Middle frontal gyrus (tissue), 1 donor: ENCODE results near the gene ABCD1.
A peak's percentile ranks its signal among the peaks of the same experiment; 100 is the strongest.

ENCODE experiments used
- DNase-seq: peaks from one replicate; pipeline ENCODE4 v3.0.0-alpha.2; 2015; ENCODE audit warnings: low spot score; ENCODE audit errors: extremely low spot score

The ABCD1 gene

DNA sequence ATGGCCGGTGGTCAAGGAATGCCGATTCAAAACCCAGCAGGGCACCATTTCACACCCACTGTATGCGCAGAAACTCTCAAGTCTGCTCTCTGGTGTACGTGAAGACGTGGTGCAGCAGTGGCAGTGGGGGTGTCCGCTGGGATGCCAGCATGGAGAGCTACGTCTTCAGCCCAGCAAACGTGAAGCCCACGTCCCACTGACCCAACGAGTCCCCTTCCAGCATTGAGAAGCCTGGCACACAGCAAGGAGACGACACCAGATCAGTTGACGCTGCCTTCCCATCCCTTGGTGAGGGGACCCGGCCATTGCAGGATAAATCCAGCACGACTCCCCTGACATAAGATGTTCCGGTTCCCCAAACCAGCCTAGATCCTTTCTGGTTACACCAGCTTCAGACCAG lies 37.2 kb downstream of the ABCD1 start:
- no peak for DNase-seq

DNA sequence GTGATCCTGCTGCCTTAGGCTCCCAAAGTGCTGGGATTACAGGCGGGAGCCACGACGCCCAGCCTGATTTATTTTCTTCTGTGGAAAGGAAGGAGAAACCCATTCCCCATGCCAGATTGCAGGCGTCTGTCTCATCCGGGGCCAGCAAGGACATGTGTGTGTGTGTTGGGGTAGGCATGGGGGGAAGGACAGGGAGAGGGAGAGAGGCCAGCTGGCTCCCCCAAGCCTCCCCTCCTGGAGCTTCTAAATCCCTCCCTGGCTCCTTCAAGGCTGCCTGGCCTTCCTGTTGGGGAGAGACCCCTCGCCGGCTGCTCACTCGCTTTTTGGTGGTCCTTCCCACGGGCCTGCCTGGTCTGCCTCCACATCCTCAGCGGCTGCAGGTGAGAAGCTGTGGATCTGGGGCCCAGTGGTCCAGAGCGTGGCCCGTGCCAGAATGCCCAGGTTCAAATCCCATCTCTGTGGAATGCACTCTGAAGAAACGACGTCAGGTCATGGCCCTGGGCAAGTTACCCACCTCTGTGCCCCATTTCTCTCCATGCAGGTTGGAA lies 38.0 kb downstream of the ABCD1 start:
- DNase-seq, result no peak

DNA sequence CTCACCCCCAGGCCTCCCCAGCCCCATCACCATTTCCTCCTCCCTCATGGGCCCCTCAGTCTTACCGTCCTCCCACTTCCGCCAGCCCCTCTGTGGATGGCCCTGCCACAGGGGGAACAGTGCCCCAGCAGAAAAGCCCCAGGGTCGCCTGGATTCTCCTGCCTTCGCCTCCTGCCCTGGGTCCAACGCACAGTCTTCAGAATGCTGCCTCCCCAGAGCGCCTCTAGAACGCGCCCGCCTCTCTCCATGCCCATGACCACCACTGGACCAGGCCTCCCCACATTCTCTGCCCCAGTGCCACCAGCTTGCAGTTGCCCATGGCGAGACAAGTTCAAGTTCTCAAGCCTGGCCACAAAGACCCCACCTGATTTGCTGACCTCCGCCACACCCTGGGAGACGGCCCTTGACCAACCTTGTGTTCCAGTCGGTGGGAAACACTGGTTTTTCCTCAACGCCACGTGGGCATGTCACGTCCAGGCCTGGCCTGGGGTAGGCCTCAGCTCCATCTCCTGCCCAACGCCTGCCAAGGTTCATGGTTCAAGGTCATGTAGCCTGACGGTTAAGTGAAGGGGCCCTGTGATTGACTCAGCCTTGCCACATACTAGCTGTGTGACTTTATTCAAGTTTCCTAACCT lies 38.8 kb downstream of the ABCD1 start:
- DNase-seq, result no peak

DNA sequence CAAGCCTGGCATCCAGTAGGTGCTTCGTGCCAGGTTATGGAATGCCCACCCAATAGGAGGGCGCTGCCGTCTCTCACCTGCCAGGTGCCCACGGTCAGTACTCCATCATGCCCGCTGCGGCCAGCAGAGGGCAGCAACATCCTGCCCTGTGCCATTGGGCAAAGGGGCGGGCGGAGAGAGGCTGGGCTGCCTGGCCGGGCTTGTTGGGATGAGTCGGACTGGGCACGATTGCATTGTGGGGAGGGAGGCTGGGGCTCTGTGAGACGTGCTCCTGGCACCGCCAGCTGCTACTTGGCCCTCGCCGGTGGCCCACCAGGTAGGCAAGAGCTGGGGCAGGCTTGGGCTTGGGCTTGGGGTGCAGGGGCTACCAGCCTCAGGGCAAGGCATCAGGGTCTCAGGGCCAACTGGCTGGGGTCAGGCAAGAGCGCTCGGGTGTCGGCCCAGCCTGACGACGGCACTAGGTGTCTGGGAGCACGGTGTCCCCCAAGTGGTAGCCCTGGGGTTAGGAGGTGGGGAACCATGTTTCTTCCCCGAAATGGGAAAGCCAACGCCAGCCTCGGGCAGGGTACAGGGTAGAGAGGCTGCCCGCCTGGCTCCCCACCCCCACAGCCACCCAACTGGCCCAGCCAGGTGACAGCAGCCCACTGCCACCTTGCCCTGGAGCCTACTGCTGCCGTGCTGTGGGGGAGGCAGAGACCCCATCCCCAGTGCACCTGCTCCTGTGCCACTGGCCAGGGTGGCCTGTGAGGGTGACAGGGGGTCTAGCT lies 39.5 kb downstream of the ABCD1 start, which contains the start of gene PLXNB3:
Gene PLXNB3, plus strand, starts transcription at position 261 of the 767 bp plus-strand sequence. CDS start 1,287 bp downstream, outside the sequence.
- peak; percentile 50 for DNase-seq

DNA sequence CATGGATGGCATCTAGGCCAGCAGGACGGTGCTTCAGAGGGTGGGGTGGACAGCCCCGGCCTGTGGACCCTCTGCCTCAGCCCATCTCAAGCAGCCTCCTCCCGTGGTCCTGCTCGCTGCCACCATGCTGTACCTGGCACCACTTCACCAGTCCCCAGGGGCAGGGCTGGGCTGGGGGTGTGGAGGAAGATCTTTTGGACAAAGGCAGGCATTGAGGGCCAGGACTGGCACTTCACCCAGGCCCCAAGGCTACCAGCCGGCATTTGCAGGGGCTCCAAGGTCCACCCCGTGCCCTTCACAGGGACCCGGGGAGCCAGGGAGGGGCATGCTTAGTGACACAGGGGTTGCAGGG lies 40.1 kb downstream of the ABCD1 start:
- DNase-seq, result no peak

DNA sequence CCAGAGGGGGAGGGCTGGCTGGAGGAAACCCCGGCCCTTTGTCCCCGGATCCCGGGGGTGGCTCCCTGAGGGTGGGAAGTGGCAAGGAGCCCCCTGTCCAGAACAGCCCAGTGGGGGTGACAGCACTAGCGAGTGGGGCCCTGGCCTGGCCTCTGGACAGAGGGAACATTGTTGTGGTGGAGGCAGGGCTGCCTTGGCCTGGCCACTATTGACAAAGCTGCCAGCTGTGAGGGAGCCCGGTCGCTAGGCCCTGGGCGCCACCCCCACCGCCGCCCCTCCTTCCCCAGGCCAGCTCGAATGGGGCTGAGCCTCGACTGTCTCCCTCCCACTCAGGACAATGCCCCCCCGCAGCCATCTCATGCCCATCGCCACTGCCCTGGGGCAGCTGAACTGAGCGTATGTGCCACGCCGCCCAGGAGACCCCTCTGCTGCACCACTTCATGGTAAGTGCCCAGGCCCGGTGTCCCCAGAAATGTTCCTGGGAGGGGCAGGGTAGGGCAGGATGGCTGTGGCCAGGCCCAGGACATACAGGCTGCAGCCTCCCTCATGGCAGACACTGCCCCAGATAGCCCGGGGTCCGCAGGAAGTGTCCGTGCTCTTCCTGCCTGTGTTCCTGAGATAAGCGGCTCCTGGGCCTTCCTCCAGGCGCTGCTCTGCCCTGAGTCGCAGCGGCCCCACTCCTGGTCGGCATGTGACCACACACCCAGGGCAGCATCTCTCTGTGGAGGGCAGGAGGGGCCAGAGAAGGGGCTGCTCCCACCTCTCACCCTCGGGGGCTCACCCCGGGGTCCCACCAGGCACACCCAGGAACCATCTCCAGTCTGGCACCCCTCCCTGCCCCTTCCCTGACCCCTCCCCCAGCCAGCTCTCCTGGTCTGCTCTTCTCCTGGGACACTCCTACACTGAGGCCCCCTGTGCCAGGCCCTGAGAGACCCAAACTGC lies 40.8 kb downstream of the ABCD1 start:
- peak; percentile 72 for DNase-seq

DNA sequence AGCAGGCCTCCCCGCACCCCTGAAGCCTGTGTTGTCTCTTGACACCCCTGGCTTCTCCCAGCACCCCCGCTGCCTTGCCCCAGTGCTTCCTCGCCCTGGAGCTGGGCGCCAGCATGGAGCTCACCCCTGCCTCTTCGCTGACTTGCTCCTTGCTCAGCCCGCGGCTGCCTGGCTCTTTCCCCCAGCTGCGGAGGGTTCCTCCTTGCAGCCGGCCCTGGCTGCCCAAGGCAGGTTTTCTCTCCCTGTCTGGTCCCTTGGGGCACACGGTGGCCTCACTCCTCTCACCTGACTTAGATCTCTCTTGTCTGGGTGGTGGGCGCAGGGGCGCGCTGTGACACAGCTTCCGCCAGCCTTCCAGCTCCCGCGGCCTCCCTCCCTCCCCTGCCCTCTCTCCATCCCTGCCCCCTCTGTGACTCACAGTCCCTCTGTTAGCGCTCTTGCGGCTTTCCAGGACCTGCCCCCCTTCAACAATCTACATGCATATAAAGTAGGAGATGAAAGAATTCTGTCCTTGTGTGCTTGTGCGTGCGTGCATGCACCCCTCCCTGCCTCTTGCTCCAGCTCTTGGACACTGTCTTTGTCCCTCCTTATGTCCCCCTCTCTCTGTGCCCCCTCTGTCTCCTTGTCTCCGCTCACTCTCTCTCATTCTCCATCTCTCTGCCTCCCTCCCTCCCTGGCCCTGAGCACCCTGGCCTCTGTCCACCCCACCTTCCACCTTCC lies 41.6 kb downstream of the ABCD1 start:
- no peak for DNase-seq

DNA sequence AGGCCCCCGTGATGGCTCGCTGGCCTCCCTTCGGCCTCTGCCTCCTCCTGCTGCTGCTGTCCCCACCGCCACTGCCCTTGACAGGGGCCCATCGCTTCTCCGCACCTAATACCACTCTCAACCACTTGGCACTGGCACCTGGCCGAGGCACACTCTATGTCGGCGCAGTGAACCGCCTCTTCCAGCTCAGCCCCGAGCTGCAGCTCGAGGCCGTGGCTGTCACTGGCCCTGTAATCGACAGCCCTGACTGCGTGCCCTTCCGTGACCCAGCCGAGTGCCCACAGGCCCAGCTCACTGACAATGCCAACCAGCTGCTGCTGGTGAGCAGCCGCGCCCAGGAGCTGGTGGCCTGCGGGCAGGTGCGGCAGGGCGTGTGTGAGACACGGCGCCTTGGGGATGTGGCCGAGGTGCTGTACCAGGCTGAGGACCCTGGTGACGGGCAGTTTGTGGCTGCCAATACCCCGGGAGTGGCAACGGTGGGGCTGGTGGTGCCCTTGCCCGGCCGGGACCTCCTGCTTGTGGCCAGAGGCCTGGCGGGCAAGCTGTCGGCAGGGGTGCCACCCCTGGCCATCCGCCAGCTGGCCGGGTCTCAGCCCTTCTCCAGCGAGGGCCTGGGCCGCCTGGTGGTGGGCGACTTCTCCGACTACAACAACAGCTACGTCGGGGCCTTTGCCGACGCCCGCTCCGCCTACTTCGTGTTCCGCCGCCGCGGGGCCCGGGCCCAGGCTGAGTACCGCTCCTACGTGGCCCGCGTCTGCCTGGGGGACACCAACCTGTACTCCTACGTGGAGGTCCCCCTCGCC lies 42.4 kb downstream of the ABCD1 start:
- DNase-seq, result no peak

DNA sequence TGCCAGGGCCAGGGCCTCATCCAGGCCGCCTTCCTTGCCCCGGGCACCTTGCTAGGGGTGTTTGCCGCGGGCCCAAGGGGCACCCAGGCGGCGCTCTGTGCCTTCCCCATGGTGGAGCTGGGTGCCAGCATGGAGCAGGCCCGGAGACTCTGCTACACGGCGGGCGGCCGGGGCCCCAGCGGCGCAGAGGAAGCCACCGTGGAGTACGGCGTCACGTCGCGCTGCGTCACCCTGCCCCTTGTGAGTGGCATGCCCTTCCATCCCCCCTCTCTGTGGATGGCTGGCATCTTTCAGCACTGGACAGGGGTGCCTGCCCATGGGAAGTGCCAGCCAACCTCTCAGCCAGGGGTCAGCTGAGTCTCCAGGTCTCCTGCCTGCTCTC lies 43.0 kb downstream of the ABCD1 start:
- no peak for DNase-seq

DNA sequence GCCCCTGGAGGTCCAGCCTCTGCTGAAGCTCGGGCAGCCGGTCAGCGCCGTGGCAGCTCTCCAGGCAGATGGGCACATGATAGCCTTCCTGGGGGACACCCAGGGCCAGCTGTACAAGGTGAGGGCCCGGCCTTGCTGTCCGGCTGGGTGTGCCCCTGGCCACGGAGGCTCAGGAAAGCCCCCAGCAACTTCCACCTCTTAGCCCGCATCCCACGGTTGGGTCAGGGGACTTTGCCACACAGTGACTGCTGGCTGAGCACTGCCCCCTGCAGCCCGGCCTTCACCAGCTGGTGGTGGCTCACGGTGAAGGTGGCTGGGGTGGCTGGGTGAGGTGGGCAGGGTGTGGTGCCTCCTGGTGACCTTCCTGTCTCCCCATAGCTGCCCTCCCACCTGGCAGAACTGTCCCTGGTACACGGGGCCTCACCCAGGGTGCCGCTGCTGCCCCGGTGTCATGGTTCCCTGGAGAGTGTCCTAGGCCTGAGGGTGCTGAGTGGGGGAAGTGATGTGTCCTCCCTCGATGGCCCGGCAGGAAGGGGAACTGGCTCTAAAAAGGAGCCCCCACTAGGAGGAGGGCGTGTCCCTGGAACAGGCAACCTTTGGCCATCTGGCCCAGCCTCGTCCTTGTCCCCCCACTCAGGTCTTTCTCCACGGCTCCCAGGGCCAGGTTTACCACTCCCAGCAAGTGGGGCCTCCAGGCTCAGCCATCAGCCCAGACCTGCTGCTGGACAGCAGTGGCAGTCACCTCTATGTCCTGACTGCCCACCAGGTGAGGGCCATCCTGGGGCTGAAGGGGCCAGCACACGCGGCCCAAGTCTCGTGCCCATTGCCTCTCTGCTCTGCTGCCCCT lies 43.9 kb downstream of the ABCD1 start:
- DNase-seq, result no peak

DNA sequence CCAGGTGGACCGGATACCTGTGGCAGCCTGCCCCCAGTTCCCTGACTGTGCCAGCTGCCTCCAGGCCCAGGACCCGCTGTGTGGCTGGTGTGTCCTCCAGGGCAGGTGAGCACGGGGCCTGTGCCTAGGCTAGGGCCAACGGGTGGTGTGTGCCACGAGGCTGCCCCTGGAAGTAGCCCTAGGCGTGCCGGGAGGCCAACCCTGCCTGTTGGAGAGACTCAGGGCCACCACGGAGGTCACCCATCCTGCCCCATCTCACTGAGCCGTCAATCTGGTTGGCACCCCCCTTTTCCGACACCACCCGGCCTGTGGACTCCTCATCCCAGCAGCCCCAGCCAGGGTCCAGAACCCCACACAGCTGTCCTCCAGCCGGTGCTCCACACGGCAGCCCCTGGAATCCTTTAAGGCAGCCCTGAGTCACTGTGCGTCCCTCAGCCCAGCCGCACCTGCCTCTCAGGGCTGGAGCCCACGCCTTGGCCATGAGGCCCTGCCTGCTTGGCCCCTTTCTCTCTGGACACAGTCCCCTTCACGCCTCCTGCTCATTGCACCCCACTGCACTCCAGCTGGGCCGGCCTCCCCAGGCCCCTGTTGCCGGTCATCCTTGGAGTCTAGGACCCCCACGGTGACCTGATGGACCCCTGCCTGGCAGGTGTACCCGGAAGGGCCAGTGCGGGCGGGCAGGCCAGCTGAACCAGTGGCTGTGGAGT lies 44.7 kb downstream of the ABCD1 start:
- no peak for DNase-seq

DNA sequence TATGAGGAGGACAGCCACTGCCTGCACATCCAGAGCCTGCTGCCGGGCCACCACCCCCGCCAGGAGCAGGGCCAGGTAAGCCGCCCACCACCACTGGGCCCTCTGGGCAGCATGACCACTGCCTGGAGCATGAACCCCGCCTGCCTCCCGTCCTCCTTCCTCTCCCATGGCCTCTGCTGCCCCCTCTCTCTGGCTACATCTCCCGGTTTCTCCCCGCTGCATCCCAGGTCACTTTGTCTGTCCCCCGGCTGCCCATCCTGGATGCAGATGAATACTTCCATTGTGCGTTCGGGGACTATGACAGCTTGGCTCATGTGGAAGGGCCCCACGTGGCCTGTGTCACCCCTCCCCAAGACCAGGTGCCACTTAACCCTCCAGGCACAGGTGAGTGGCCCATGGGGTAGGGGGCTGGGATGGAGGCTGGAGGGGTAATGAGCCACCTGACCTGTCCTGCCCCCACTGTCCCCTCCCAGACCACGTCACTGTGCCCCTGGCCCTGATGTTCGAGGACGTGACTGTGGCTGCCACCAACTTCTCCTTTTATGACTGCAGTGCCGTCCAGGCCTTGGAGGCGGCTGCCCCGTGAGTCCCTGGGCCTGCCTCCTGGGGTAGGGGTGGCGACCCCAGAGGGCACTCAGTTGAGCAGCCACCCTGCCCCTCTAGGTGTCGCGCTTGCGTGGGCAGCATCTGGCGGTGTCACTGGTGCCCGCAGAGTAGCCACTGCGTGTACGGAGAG lies 45.4 kb downstream of the ABCD1 start:
- no peak for DNase-seq

DNA sequence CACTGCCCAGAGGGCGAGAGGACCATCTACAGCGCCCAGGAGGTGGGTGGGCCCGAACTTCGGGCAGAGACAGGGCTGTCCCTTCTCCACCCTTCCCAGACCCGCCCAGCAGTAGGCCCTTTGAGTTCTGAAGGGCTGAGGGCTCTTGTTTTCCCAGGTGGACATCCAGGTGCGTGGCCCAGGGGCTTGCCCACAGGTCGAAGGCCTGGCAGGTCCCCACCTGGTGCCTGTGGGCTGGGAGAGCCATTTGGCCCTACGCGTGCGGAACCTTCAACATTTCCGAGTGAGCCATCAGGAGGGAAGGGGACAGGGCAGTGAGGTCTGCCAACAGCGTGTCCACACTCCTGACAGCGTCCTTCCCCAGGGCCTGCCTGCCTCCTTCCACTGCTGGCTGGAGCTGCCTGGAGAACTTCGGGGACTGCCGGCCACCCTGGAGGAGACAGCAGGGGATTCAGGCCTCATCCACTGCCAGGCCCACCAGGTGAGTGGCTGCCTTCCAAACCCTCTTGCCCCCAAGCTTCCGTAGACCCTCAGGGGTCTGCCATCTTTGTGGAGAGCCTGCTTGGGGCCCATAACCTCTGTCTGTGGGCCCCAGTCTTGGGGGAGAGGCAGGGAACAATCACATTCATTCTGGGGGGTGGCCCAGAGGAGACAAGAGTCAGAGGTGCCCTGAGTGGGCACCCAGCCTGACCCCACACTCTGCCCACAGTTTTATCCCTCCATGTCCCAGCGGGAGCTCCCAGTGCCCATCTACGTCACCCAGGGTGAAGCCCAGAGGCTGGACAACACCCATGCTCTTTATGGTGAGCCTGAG lies 46.2 kb downstream of the ABCD1 start:
- DNase-seq, result no peak

DNA sequence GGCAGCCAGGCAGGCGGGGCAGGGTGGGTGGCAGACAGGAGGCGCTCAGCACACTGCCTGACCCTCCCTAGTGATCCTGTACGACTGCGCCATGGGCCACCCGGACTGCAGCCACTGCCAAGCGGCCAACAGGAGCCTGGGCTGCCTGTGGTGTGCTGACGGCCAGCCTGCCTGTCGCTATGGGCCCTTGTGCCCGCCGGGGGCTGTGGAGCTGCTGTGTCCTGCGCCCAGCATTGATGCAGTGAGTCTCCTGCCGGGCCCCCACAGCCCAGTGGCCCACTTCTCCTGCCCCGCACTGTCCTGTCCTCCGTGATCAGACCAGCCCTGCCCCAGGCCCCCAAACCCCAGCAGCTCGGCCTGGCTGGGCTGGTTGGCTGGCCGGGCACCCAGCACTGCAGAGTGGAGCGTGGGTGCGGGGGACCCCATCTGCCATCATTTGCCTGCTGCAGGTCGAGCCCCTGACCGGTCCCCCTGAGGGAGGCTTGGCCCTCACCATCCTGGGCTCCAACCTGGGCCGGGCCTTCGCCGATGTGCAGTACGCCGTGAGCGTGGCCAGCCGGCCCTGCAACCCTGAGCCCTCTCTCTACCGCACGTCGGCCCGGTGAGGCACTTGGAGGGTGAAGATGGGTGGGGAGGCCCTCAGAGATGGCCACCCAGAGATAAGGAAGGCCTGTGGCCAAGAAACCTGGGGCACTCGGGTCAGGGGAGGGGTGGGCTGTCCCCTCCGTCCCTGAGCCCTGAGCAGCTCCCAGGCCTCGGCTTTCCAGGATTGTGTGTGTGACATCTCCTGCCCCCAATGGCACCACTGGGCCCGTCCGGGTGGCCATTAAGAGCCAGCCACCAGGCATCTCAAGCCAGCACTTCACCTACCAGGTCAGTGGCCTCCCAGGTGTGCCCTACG lies 47.0 kb downstream of the ABCD1 start:
- no peak for DNase-seq

DNA sequence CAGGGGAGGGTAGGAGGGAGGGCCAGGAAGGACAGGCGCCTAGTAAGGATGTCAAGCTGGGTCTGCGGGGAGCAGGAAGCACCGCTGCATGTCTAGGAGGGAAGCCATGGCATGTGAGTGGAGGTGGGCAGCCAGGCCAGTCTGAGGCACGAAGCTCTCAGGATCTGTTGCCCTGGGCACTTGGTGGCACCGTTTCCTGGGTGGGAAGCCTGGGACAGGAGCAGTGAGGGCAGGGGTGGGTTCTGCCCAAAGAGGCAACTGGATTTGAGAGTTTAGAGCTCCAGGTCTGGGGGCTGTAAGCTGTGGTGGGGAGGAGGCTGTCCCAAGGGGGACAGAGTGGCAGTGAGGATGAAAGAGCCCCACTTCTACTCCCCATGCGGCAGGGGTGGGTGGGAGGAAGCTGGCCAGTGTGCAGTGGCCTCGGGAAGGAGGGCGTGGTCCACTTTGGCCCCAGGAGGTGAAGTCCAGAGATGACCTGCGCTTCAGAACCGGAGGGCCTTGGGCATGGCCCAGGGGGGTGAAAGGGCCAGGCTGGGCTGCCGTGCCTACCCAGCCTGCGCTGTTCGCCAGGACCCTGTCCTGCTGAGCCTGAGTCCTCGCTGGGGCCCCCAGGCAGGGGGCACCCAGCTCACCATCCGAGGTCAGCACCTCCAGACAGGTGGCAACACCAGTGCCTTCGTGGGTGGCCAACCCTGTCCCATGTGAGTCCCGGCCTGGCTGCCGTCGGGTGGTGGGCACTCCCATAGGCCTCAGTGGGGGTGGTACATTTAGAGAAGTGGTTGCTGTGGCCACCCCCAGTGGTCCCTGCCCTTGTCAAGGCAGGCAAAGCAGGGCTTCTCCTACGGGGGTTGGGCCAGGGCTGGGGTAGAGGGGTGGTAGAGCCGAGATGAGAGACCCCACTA lies 47.9 kb downstream of the ABCD1 start:
- no peak for DNase-seq
